Erythroblast (primary cell): ENCODE measurements around the gene SYCN.

Experiments
- GATA1 ChIP-seq: IDR thresholded peaks from 2 replicates; pipeline ENCODE4 v1.6.1; 2011; ENCODE audit warnings: low read depth, mild to moderate bottlenecking, control low read depth, low read length, moderate library complexity
- POLR2A ChIP-seq: IDR thresholded peaks from 2 replicates; pipeline ENCODE4 v1.6.1; 2011; ENCODE audit warnings: mild to moderate bottlenecking, low read length

DNA sequence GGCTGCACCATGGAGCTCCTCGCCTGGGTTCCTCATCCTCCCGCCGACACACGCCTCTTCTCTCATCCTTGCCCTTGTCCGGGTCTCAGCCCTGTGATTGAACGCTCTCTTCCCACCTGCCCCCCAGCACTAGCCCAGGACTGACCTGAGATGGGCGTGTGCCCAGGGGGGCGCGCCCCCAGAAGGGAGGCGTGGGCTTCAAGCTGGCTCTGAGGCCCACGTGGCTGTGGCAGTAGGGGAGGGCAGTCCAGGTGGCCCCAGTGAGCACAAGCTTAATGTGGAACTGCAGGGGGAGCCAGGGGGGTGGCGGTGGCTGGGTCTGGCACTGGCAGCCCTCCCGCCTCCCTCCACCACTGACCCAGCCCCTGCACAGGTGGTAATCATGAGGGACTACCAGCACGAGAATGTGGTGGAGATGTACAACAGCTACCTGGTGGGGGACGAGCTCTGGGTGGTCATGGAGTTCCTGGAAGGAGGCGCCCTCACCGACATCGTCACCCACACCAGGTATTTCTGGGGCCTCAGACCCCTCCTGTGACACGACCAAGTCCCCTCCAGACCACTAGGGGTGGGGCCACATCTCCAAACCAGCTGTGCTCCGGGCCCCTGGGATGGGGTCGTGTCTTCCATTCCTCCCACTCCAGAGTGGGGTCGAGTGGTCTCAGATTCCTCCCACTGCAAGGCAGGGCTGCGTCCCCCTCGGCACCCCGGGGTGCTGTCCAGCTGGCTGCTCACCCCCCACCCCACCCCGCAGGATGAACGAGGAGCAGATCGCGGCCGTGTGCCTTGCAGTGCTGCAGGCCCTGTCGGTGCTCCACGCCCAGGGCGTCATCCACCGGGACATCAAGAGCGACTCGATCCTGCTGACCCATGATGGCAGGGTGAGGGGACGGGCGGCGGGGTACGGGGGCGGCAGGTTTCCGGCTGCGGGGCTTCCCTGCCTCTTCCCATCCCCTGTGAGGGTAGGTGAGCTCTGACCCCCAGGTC lies 29.2 kb downstream of the SYCN start:
- TF ChIP-seq POLR2A = no peak
- no peak for TF ChIP-seq GATA1
